GM23338 (cell line): ENCODE results near the gene KRT25. TPM values are rescaled to one million over a fixed set of nuclear protein-coding genes. Genes with fewer than 3 reads are reported as not detected.
A peak's percentile ranks its signal among the peaks of the same experiment; 100 is the strongest.

Experiments used
- ATAC-seq: fragments of 200-7000 bp; cut with Tn5 transposase; 3 replicates; pipeline ENCODE4 v1.9.1; 2020
- DNase-seq: peaks from one replicate; pipeline ENCODE4 v3.0.0-alpha.2; 2015; ENCODE audit warnings: low spot score
- H2AFZ ChIP-seq: fragments of 200-600 bp; sonication (generic); 2 replicates; pipeline ENCODE4 v1.8.0; 2016; ENCODE audit warnings: antibody characterized with exemption, mild to moderate bottlenecking, moderate library complexity
- H3F3A ChIP-seq: fragments of 200-600 bp; sonication (generic); replicated peaks from 2 replicates; pipeline ENCODE4 v1.8.0; 2017; ENCODE audit warnings: antibody characterized with exemption, mixed run types, low read depth
- H3K27ac ChIP-seq: fragments of 200-600 bp; sonication (generic); 2 replicates; pipeline ENCODE4 v1.6.1; 2016; ENCODE audit warnings: low read depth
- H3K27me3 ChIP-seq: fragments of 200-600 bp; sonication (generic); 2 replicates; pipeline ENCODE4 v1.8.0; 2016; ENCODE audit warnings: mild to moderate bottlenecking, mixed run types, moderate library complexity; ENCODE audit not compliant: insufficient read depth
- H3K36me3 ChIP-seq: fragments of 200-600 bp; sonication (generic); 2 replicates; pipeline ENCODE4 v1.8.0; 2016; ENCODE audit warnings: mild to moderate bottlenecking; ENCODE audit not compliant: insufficient read depth
- H3K4me1 ChIP-seq: fragments of 200-600 bp; sonication (generic); 2 replicates; pipeline ENCODE4 v1.8.0; 2016; ENCODE audit warnings: mild to moderate bottlenecking, moderate library complexity; ENCODE audit not compliant: insufficient read depth
- H3K4me2 ChIP-seq: fragments of 200-600 bp; sonication (generic); 2 replicates; pipeline ENCODE4 v1.7.1; 2017; ENCODE audit warnings: mixed run types
- H3K4me3 ChIP-seq: fragments of 200-600 bp; sonication (generic); 2 replicates; pipeline ENCODE4 v1.6.1; 2016; ENCODE audit warnings: mixed run types
- H3K79me2 ChIP-seq: fragments of 200-600 bp; sonication (generic); replicated peaks from 2 replicates; pipeline ENCODE4 v1.8.0; 2017; ENCODE audit warnings: mild to moderate bottlenecking; ENCODE audit not compliant: insufficient read depth
- H3K9me2 ChIP-seq: fragments of 200-600 bp; sonication (generic); 2 replicates; pipeline ENCODE4 v1.8.0; 2017; ENCODE audit not compliant: insufficient read depth
- H4K20me1 ChIP-seq: fragments of 200-600 bp; sonication (generic); replicated peaks from 2 replicates; pipeline ENCODE4 v1.8.0; 2017; ENCODE audit warnings: mild to moderate bottlenecking; ENCODE audit not compliant: insufficient read depth
- H3K27ac Mint-ChIP-seq: 2 replicates; pipeline ENCODE4 v1.8.0; 2020; ENCODE audit warnings: inconsistent platforms, mild to moderate bottlenecking, moderate library complexity, mixed read lengths
- H3K27me3 Mint-ChIP-seq: 3 replicates; pipeline ENCODE4 v1.8.0; 2022; ENCODE audit warnings: low read depth, mild to moderate bottlenecking, moderate library complexity, mixed read lengths, inconsistent platforms; ENCODE audit not compliant: insufficient read depth, poor library complexity
- H3K36me3 Mint-ChIP-seq: 3 replicates; pipeline ENCODE4 v1.8.0; 2021; ENCODE audit warnings: low read depth, mild to moderate bottlenecking, inconsistent platforms, moderate library complexity, mixed read lengths
- H3K4me1 Mint-ChIP-seq: 3 replicates; pipeline ENCODE4 v1.8.0; 2020; ENCODE audit warnings: mild to moderate bottlenecking, inconsistent platforms, mixed read lengths
- H3K4me3 Mint-ChIP-seq: 3 replicates; pipeline ENCODE4 v1.8.0; 2021; ENCODE audit warnings: moderate library complexity, mild to moderate bottlenecking, inconsistent platforms, mixed read lengths
- H3K9me3 Mint-ChIP-seq: 3 replicates; pipeline ENCODE4 v1.8.0; 2020; ENCODE audit warnings: moderate library complexity, mild to moderate bottlenecking, inconsistent platforms, mixed read lengths
- CTCF ChIP-seq, 2 experiments: fragments of 200-600 bp in 1 of 2; sonication (generic) in 1 of 2; conservative IDR thresholded peaks; 2 replicates each; pipeline versions ENCODE4 v1.5.1 to v1.6.1; 2016 to 2017; ENCODE audit warnings: antibody characterized with exemption in 2 of 2, low read depth in 2 of 2, mild to moderate bottlenecking in 2 of 2, moderate library complexity in 1 of 2
- EZH2 ChIP-seq: fragments of 200-600 bp; sonication (generic); IDR thresholded peaks from one replicate; pipeline ENCODE4 v1.8.0; 2017; ENCODE audit warnings: antibody characterized with exemption, mild to moderate bottlenecking, low read depth; ENCODE audit not compliant: unreplicated experiment
- JUNB ChIP-seq: IDR thresholded peaks from one replicate; pipeline ENCODE4 v1.6.1; 2016; ENCODE audit warnings: antibody characterized with exemption; ENCODE audit not compliant: unreplicated experiment
- STAT1 ChIP-seq: IDR thresholded peaks from one replicate; pipeline ENCODE4 v1.6.1; 2016; ENCODE audit warnings: antibody characterized with exemption; ENCODE audit not compliant: unreplicated experiment
- ZNF331 ChIP-seq: fragments of 250-450 bp; sonication (Bioruptor Pico); IDR thresholded peaks from 2 replicates; pipeline ENCODE4 v1.5.0; 2020; ENCODE audit warnings: low read depth, mild to moderate bottlenecking, moderate library complexity
- ZNF462 ChIP-seq: fragments of 250-450 bp; sonication (Bioruptor Pico); IDR thresholded peaks from 2 replicates; pipeline ENCODE4 v1.5.0; 2020; ENCODE audit warnings: mild to moderate bottlenecking, moderate library complexity
- polyA plus RNA-seq: library from polyadenylated mRNA; unstranded; fragments of >200 nt; fragmentation: Nextera tagmentation; extraction: Ambion mirVana; gene quantifications from 2 replicates; pipeline ENCODE4 v1.2.1, GENCODE V29; 2016
- total RNA-seq: library from RNA; depleted of rRNA; stranded (reverse); fragments of >200 nt; shearing (Covaris generic); gene quantifications from 2 replicates; pipeline ENCODE4 v1.2.3, GENCODE V29; 2014

Gene KRT25
- total and polyA plus RNA-seq, 2 experiments from 2014 or later = not detected

DNA sequence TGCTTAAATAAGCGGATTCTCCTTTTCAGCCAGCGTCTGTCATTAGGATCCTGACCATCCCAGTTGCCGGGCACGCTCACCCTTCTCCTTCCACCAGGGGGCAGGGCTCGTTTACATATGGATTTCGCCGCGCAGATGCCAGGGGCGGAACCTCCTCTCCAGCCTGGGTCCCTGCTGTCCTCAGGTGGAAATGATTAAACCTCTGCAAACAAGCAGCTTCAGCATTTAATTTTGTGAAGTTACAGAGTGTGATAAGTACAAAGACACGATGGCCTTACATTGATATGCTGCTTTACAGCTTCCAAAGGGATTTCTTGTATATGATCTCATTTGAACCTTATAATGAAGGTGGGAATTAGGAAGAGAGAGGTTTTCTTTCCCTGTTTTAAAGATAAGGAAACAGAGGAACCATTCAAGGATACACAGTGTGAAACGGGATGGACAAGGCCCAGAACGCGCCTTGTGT is 48.5 kb upstream of the KRT25 start:
- no peak overlapping the region for H2AFZ ChIP-seq
- peaks cover 3% of the 10 kb centered on the region for H3K4me1 Mint-ChIP-seq
- no peak overlapping the region for H3K27ac ChIP-seq
- 0 out of 3 replicates have a peak, but pooled peaks cover 4% of the 10 kb centered on the region for H3K9me3 Mint-ChIP-seq
- no peak overlapping the region for H3K27ac Mint-ChIP-seq
- H3K79me2 ChIP-seq = no peaks in the 10 kb centered on the region
- H3K4me2 ChIP-seq = no peak overlapping the region
- TF ChIP-seq CTCF (conservative IDR thresholded peaks at IDR 0.05; ENCODE audit: low read depth in 2 of 2) (peak; percentile 90 to 91), JUNB (no peak), ZNF331 (CRISPR knock-in tag) (no peak)
- no peaks in the 10 kb centered on the region for H3K4me1 ChIP-seq
- no peaks in the 10 kb centered on the region for H4K20me1 ChIP-seq
- H3K27me3 Mint-ChIP-seq = peaks cover 5% of the 10 kb centered on the region
- ATAC-seq (peak; percentile 99), DNase-seq (peak; percentile 95)
- no peaks in the 10 kb centered on the region for H3K9me2 ChIP-seq
- H3F3A ChIP-seq = no peaks in the 10 kb centered on the region
- no peaks in the 10 kb centered on the region for H3K36me3 Mint-ChIP-seq
- 0 out of 2 replicates have a peak, but pooled peaks cover 3% of the 10 kb centered on the region for H3K27me3 ChIP-seq
- no peaks in the 10 kb centered on the region for H3K36me3 ChIP-seq
- H3K4me3 ChIP-seq = no peak overlapping the region
- no peak overlapping the region for H3K4me3 Mint-ChIP-seq

DNA sequence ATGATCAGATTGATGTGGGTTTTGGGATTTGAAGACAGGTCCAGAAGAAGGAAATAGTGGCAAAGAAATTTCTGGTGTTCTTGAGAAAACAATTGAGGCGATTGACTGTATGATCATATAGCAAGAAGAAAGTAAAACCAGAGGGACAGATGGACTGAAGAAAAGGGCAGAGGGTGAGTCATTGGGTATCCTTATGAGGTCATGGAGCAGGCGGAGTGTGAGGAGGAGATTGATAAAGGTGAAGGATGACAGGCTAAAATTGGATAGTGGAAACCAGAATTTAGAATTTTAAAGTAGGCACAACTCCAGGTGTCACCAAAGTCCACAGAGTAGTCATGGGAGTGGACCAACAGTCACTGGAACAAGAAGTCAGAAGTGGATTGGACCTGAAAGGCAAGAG is 46.0 kb upstream of the KRT25 start:
- H3K27me3 ChIP-seq = 0 out of 2 replicates have a peak, but pooled peaks cover 3% of the 10 kb centered on the region
- no peaks in the 10 kb centered on the region for H3K36me3 Mint-ChIP-seq
- peaks cover 5% of the 10 kb centered on the region for H3K27me3 Mint-ChIP-seq

More for the DNA sequence above, 46.0 kb upstream of the KRT25 start:
- no peak overlapping the region for H2AFZ ChIP-seq
- DNase-seq (no peak), ATAC-seq (no peak)
- no peak for TF ChIP-seq ZNF462
- TF ChIP-seq STAT1 = no peak
- no peak for TF ChIP-seq EZH2
- no peak overlapping the region for H3K4me2 ChIP-seq
- H3K27ac Mint-ChIP-seq = no peak overlapping the region
- no peaks in the 10 kb centered on the region for H3K9me2 ChIP-seq
- H3K4me3 Mint-ChIP-seq = no peak overlapping the region
- no peaks in the 10 kb centered on the region for H4K20me1 ChIP-seq
- no peaks in the 10 kb centered on the region for H3F3A ChIP-seq
- no peaks in the 10 kb centered on the region for H3K79me2 ChIP-seq
- no peaks in the 10 kb centered on the region for H3K4me1 ChIP-seq
- H3K4me3 ChIP-seq = no peak overlapping the region
- no peaks in the 10 kb centered on the region for H3K36me3 ChIP-seq
- no peak overlapping the region for H3K27ac ChIP-seq
- H3K4me1 Mint-ChIP-seq = peaks cover 6% of the 10 kb centered on the region
- H3K9me3 Mint-ChIP-seq = 0 out of 3 replicates have a peak, but pooled peaks cover 4% of the 10 kb centered on the region
